ENCODE results near the gene JADE1. TPM values are rescaled to one million over a fixed set of nuclear protein-coding genes. Genes with fewer than 3 reads are reported as not detected.

Gene JADE1
- total RNA-seq, 1 donor from 2014 or later, result 150 TPM

DNA sequence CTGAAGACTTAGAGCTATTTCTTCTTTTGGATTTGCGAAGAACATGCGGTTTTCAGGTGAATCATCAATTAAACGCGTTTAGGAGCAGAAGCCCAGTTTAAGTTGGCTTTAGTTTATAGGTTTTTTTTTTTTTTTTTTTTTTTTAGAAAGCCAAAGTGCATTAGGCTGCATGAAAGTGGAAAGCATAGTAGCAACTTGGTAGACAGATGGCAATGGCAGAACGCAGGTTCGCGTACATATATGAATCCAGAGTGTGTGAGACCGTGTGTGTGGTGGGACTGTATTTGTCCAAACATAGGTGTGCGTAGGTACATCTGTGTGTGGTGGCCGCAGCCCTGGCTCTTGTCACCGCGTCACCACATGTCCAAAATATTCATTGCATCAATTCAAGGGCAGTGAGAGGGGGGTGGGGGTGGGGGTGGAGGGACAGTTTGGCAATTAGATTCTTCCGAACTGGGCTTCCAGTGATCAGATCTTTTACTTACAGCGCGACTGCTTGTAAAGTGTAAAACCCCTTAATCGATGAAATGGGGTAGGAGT lies 901 bp downstream of the JADE1 start:
- peak; percentile 40 for DNase-seq (ENCODE audit: low read depth)

DNA sequence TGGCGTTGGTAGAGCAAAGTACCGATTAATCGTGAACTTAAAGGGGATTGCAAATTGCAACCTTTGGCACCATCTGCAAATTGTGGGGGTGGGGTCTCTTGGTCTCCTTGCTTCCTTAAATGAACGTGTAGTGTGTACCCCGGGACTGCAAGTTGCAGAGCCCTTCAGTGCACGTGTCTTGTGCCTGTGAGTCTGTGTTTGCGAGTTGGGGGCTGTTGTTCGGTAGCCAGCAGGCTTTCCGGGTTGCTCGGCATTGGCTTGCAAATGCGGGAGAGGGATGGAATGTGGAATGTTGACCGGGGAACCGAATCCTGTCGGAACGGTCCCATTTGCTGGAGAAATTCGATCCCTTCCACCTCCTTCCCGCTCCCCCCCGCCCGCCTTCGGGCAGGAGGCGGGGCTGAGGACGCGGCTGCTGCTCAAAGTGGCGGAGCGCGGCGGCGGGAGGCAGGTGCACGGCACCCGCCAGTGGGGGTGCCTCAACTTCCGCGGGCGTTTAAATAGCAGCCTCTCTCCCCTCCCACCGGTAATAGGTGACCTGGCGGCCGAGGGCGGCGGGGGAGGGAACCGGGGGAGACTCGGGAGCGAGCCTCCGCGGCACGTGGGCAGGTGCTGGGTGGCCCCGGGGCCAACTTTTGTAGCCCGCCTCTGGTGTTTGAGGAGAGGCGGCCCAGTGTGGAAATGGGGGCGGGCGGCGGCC lies 1.5 kb downstream of the JADE1 start:
- peak; percentile 84 for DNase-seq (ENCODE audit: low read depth)

DNA sequence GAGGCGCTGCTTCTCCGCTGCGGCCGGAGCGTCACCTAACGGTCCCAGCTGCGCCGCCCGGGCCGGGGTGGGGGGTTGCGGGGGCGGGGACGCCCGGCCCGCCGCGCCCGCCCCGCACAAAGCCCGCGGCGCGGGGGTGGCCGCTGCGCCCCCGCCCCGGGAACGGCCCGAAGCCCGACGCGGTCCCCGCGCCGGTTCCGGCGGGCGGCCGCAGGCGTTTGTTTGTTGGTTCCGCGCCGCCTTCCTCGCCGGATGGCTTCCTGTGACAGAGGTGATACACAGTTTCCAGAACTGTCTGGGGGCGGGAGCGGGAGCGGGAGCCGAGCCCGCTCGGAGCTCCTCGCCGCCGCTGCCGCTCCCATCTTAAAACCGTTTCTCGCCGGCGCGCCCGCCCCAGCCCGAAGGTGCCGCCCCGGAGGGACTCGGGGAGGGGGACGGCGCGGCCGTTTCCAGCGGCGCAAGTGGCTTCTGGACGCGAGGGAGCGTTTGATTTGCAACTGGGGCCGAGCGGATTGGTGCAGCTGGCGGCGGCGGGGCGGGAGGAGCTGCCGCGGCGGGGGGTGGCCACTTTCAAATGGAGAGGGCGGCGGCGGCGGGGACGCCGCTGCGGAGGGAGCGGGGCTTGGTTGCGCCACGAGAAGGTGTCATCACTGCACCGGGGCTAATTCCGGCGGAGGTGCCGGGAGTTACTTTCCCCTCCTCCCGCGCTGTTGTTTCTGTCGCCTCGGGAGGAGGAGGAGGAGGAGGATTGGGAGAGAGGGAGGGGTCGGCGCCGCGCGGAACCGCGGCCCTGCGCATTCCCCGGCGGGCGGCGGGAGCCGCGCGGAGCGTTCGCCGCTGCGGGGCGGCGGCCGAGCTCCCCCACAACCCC lies 2.3 kb downstream of the JADE1 start:
- DNase-seq (ENCODE audit: low read depth), result peak; percentile 67

DNA sequence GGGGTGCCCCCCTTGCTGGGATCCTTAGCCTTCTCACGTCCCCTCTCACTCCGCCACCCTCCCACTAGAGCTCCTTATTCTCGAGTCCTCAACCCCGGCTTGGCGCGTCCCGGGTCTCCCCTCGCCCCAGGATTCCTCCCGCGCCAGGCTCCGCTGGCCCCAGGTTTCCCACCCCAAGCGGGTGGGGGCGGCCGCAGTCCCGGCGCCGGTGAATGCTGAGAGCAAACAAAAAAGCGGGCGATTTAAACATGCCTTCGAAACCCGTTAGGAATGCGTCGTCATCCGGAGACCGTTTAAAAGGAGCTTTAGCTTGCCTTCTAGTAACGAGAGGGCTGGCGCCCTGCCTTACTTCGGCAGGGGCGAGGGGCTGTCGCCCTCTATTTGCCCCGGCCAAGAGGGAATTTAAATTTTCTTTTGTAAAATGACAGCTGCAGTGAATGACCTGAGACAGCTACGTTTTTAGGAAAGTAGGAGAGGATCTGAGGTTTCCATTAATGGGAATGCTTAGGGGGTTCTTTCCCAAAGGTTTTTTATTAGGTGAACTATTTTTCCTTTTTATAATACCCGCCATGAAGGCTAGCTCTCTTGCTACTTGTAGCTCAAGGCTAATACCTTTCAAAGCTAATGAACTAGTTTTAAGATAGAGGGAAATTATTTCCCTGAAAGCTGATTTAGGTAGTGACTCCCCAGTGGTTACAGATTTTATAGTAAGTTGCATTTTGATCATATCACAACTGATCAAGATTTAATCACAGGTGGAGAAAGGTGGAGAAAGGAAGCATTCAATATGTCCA lies 3.1 kb downstream of the JADE1 start:
- DNase-seq (ENCODE audit: low read depth), result peak; percentile 68

DNA sequence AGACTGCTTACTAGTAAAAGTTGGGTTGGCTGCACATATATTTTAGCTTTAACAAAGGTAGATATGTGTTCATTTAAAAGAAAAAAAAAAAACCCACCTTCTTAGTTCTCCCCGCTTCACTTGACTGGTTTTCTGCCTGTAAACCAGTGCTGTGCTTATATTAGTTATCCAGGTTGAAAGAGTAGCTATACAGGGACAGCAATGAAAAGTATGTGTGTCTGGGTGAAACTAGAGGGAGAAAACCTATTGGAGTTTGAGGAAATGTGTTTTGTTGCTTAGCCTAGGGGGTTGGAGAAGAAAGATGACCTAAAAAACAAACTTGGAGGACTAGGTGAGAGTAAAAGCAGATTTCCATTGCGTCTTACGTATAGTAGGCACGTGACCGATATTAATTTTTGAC lies 4.5 kb downstream of the JADE1 start:
- peak; percentile 44 for DNase-seq (ENCODE audit: low read depth)

DNA sequence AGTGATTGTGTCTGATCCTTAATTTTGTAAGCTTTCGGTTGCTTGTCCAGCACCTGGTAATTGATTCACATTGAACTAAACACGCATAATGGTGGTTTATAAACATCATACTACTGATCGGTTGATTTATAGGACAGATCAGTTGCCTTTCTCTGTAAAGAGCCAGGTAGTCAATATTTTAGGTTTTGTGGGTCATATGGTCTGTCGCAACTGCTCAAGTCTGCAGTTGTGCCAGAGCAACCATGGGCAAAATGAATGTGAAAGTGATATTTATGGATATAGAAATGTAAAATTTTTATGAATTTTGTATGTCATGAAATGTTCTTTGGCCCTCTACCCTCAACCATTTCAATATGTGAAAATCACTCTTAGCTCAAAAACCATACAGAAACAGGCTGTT lies 8.9 kb downstream of the JADE1 start:
- no peak for DNase-seq (ENCODE audit: low read depth)

DNA sequence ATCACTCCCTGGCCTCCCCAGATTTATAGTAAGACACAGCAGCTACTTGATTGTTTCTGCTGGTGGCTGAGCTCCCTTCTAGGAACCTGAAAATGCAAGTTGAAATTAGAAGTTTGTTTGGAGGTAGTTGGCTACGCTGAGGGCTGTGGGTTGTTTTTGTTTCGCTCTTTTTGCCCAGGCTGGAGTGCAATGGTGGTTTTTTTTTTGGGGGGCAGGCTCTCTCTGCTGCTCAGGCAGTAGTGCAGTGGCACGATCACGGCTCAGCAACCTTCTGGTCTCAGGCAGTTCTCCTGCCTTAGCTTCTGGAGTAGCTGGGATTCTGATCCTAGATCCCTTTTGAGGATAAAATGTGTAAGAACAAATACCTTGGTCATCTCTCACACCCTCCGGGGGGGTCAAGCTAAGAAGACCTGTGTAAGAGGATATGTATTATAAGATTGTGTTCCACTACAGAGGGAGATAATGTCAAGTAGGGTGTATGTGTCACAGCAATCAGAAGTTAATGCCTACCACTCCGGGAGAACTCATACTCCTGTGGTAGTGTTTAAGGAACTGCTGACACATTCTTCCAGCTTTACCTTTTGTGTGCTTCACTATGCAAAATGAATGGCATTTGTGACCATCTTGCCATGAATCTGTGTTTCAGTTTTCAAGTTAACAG lies 9.7 kb downstream of the JADE1 start:
- no peak for DNase-seq (ENCODE audit: low read depth)

DNA sequence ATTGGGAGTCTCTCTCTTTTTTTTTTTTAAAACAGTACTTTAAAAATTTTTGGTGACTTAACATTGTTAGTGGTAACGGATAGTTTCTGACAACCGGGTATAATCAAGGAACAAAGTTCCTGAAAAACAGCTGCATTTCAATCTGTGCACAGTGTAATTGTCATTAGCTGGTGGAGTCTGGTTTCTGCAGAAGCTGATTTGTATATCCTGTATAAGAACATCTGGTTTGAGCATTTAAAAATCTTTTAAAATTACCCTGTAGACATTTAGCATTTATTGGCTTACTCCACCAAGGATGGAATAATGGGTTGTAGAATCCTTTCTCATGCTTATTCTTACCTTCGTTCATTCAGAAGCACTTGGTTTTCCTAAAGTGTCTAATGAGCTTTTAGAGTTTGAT lies 11.2 kb downstream of the JADE1 start:
- DNase-seq (ENCODE audit: low read depth), result no peak

DNA sequence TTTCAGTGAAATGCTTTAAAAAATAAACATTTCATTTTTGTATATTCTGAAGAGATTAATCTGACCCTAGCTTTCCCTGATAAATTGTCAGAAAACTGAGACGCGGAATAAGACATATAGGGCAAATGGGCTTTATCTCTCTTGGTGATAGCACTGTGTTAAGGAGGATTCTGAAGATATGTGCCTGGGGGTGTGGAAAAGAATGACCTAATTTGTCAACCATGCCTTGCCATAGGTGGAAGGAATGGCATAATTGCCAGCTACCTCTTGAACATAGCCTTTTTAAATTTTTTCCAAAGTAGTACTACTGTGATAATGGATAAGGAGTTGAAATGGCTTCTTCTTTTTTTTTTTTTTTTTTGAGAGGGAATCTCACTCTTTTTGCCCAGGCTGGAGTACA lies 11.7 kb downstream of the JADE1 start:
- DNase-seq (ENCODE audit: low read depth), result no peak

DNA sequence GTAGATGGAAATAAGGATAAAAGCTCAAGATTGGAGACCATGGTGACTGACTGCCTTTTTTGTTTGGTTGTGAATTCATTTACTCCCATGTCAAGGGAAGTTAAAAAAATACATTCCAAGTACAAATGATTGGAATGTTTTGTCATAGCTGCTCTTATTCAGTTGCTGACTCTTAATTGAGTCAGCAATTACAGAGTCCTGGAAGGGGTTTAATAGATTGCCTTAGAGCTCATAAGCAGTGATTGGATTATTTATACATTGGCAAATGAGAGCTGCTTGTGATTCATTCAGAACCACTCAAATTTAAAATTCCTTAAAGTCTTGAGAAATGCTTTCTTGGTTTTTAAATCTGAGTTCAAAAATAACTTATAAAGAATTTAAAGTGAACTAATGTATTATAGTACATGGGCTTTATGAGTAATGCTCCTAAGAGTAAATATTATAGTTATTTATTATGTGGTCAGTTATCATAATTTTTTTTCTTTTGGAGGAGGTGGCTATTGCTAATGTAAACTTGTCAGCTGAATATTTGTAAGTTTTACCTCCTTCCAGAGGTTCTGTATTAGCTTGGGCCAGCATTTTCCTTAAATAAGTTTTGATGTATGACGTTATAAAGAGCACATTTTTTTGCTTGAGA lies 13.6 kb downstream of the JADE1 start:
- DNase-seq (ENCODE audit: low read depth), result peak; percentile 95

DNA sequence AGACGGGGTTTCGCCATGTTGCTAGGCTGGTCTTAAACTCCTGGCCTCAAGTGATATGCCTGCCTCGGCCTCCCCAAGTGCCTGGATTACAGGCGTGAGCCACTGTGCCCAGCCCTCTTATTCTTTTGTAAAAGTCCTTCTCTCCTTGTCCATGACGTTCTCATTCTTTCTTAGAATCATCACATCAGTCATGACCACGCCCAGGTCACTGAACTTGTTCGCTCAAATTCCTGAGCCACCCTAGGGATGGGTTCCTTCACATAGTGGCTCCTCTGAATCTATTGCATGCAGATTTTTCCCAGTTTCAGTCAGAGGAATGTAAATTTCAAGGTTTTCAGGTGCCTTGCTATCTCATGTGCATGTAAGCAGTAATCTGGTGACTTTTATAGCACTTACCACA lies 15.7 kb downstream of the JADE1 start:
- DNase-seq (ENCODE audit: low read depth), result peak; percentile 53

DNA sequence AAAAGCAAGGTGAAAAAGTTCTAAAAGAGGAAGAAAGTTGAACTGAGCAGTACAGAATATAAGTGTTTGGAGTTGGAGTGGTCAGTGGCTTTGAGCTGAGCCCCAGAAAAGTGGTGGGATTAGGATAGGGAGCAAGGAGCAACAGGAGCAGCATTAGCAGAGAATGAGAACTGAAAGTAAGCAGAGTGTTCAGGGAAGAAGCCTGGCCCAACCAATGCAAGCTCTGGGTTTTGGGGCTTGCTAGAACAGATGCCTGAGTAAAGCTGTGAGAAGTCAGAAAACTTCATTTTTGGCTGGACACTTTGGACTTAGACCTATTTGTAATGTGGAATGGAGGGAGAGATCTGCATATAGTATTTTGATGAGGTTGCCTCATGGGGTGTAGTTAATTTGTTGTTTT lies 17.8 kb downstream of the JADE1 start:
- no peak for DNase-seq (ENCODE audit: low read depth)

DNA sequence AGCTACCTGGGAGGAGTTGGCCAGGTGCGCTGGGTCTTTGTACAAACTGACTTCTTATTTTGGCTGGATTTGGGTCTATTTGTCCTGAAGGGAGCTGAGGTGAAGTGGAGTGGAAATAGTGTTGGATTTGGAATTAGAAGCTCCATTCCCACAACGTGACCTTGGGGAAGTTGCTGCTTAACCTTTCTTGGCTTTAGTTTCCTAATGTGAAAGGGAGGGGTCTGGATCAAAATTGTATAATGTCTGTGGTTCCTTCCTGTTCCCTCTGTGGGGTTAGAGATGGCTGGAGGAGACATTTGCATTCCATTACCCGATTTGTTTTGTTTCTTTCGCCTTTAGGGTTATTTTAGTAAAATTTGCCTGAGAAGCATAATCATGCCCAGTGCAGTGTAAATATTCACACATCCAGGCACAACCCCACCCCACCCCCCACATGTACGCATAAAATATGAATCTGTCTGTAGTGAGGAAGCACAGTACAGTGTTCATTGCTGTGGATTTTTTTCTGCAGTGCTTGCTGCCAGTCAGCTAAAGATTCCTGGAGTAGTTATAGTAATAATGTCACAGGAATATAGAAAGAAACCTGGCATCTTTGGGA lies 21.5 kb downstream of the JADE1 start:
- no peak for DNase-seq (ENCODE audit: low read depth)

DNA sequence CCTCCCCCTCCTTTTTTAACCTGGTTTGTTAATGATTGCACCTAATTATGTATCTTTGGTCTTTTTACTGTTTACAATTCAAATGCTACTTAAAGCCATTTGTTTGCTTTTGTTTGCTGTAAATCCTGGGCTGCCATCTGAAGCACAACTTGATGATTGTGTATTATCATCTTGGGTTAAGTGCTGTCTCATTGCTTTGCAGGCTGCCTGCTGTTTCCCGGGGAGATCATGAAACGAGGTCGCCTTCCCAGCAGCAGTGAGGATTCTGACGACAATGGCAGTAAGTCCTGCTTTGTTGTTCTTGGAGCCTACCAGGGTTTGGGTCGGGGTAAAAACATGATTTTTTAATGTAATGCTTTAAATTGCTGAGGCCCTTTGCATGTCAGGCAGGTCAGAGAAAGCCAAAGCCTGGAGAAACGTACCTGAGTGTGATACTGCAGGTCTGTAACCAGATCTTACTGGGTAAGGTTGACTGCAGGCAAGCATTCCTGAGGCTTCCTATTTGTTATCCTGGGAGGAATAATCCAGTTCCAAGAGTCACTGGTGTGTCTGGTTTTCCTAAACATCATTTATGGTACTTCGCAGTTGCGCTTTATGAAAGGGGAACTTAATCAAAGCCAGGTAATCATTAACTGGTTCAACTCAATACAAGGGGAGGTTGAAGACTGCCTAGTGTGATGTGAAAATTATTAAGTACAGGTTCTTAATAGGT lies 22.2 kb downstream of the JADE1 start:
- DNase-seq (ENCODE audit: low read depth), result peak; percentile 54

DNA sequence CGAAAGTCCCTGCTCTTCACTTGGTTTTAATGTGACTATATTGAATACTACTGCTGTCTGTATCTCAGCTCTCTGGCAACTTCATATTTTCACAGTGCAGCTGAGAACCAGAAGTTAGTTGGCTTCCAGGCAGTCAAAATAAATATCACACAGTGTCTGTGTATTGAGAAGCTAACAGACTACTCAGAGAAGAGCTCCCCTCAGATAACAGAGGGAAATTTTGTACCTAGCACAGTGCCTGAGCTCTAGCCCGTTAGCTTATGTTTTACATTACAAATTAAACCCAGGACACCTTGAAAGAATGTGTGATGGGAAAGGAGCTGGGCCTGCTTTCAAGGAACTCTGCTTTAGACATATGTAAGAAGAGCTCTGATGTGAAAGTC lies 22.7 kb downstream of the JADE1 start:
- no peak for DNase-seq (ENCODE audit: low read depth)

DNA sequence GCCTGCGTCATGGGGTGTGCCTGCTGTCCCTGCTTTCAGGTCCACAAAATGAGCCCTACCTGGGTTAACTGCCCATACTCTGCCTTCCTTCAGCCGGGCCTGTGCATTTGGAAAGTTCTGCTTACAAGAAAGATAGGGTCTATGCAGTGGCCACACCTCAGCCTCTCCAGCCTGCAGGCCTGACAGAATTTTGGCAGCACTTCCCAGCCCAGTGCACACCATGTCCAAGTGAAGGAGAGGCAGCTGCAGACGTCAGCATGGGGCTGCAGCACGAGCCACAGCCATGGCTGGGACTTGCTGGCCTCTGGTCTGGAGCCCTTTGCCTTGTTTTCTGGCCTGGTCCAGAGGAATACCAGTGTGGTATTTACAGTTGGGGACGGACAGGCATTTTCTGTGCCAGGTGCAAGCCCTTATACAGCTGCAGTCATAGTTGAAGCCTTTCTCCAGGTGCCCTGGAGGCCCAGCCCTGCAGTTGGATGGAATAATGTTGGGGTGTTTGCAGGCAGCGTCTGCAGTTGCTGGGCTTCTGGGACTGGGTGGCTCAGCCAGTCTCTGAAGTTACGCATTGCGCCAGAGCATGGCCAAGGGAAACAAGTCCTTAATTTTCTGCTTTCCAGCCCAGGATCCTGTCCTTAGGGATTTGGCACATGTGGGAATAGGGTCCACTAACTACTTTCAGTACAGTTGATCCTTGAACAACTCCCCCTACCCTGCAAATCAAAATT lies 26.2 kb downstream of the JADE1 start:
- DNase-seq (ENCODE audit: low read depth), result no peak

DNA sequence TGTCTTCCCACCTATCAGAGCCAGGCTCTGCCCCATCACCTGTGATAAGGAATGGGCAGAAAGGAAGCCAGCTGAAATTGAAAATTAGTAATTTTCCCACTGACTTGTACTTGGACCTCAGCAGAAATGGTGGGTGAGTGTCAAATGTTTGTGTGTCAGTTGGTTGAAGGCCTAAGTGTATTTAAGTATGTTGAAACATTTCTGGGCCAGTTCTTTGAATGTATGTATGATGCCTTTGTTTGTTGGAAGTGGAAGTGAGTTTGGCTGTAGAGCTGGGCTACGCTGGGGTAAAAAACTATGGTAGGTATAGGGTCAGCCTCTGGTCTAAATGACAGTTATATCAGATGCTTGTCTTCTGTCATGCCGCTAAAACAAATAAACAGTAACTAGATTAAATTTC lies 27.7 kb downstream of the JADE1 start:
- DNase-seq (ENCODE audit: low read depth), result no peak

DNA sequence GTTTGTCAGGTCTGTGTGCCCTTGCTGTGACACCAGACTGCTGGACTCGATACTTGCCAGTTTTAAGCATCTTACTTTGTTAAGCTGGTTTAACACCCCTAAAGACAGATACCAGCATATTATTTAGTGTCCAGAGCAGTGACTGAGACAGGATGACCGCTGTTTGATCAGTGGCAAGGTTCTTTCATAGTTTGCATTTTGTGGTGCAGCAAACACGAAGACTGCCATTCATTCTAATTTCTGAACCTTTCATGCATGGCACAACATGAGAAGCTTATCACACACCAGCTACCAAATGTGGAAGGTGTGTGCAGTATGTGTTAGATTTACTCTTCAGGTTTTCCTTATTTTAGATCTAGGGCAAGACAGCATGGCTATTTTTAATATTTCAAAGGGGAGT lies 28.2 kb downstream of the JADE1 start:
- DNase-seq (ENCODE audit: low read depth), result peak; percentile 49

DNA sequence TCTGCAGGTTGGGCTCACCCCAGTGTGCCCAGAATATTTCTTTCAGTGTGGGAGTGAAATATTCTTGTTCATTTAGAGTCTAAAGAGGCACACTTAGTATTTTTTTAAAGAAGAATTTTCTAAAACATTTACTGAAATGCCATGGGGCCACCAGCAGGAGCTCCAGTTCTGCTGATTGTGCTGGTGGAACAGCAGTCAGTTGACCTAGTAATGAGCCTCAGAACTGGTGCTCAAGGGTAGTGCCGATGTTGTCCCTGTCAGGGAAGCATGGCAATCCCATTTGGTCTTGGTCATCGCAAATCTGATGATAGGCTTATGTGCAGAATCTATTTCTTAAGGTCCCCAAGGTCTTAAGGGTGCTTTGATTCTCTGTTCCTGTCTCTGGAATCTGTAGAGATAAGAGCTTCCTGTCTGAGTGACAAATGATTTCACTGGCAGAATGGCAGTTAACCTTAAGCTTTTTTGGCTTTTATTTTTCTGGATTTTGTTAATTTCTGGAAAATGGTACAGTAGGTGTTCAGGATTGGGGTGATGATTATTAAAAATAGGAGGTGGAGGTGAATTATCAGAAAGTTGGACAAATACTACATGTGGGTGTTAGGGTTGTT lies 31.3 kb downstream of the JADE1 start:
- no peak for DNase-seq (ENCODE audit: low read depth)
